Measurements from ENCODE around the gene TBC1D3.
"Not testable (repeated sequence)": the region's sequence is repeated elsewhere in the genome, so short reads cannot be mapped to it uniquely, and the experiment has no call there.

TBC1D3 gene

GRCh38 chr17:38192455-38192854 is at the start of gene TBC1D3:
Gene TBC1D3, minus strand, starts transcription at chr17:38192555. Its CDS starts 1,526 bp downstream, at chr17:38191029.
- not testable (repeated sequence) for H3K4me3 ChIP-seq (ENCODE audit: control insufficient read depth, low read depth, low read length); DNase-seq (ENCODE audit: low read depth)

GRCh38 chr17:38232790-38233189 is 40.4 kb upstream of the TBC1D3 start:
- not testable (repeated sequence) for H3K4me3 ChIP-seq (ENCODE audit: control insufficient read depth, low read depth, low read length); DNase-seq (ENCODE audit: low read depth)

- DNase-seq (ENCODE audit: low read depth); H3K4me3 ChIP-seq (ENCODE audit: control insufficient read depth, low read depth, low read length): not testable (repeated sequence)
These were observed 33.6 kb upstream of the TBC1D3 start for GRCh38 chr17:38225844-38226495.

- not testable (repeated sequence) for DNase-seq (ENCODE audit: low read depth)
These were observed 28.5 kb upstream of the TBC1D3 start for GRCh38 chr17:38220867-38221266.

GRCh38 chr17:38200271-38200670 is 7.9 kb upstream of the TBC1D3 start:
- not testable (repeated sequence) for H3K4me3 ChIP-seq (ENCODE audit: control insufficient read depth, low read depth, low read length); DNase-seq (ENCODE audit: low read depth)

More at GRCh38 chr17:38220867-38221266, 28.5 kb upstream of the TBC1D3 start:
- not testable (repeated sequence) for H3K4me3 ChIP-seq (ENCODE audit: control insufficient read depth, low read depth, low read length)

GRCh38 chr17:38134860-38135259 is 57.5 kb downstream of the TBC1D3 start:
- not testable (repeated sequence) for H3K4me3 ChIP-seq (ENCODE audit: control insufficient read depth, low read depth, low read length); DNase-seq (ENCODE audit: low read depth)
